ENCODE measurements around the gene CUL1.

- TF ChIP-seq CTCF (IDR thresholded peaks at IDR 0.05; ENCODE audit: low read length) = no peak
- TF ChIP-seq EZH2 (IDR thresholded peaks at IDR 0.05; ENCODE audit: borderline replicate concordance, low read length) = no peak
Measured at GRCh38 chr7:148738737-148739535, 40.2 kb downstream of the CUL1 start.

All from OCI-LY1 (cell line).